Hindlimb muscle (tissue), 1 donor: ENCODE data around the gene PSMD1. TPM values are rescaled to one million over a fixed set of nuclear protein-coding genes. Genes with fewer than 3 reads are reported as not detected.
A peak's percentile ranks its signal among the peaks of the same experiment; 100 is the strongest.
"Not testable (repeated sequence)": the region's sequence is repeated elsewhere in the genome, so short reads cannot be mapped to it uniquely, and the experiment has no call there.

ENCODE experiments used
- DNase-seq: peaks from one replicate; pipeline ENCODE4 v3.0.0-alpha.2; 2013
- polyA plus RNA-seq: library from polyadenylated mRNA; unstranded; fragments of 120-200 nt; gene quantifications from one replicate; pipeline ENCODE4 v1.2.1, GENCODE V29; 2013; ENCODE audit not compliant: insufficient read length

Gene PSMD1
- polyA plus RNA-seq, 1 donor = 69.0 TPM

DNA sequence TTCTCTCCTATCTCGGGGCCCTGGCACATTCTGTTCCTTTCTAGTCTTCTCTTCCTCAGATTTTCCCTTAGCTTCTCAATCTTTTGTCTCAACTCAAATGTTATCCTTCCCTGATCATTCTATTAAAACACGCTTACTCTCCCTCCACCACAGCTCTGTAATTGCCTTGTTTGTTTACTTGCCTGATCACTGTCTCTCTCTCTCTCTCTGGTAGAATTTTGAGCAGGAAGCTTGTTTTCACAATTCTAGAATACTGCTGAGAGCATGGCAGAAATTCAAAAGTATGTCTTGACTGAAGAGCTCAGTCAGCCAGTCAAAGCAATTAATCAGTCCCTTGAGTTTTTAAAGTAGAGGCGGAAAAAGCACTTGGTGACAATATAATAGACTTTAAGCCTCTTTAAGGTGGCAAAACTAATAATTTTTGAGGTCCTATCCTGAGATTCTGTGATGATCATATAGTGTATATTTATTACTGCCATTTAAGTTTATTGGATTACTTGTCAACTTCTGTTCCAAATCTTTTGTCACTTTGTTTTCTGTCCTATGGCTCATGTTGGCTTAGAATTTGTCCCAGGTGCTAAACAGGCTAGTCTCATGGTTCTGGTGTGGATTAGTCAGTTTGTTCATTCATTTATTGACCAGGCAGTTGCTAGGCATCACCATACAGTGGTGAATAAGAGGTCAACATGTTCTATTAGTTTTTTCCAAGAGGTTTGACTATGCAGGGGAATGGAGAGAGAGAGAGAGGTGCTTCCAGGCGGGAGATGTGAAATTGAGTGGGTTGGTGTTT is 2.3 kb downstream of the PSMD1 start:
- no peak for DNase-seq

DNA sequence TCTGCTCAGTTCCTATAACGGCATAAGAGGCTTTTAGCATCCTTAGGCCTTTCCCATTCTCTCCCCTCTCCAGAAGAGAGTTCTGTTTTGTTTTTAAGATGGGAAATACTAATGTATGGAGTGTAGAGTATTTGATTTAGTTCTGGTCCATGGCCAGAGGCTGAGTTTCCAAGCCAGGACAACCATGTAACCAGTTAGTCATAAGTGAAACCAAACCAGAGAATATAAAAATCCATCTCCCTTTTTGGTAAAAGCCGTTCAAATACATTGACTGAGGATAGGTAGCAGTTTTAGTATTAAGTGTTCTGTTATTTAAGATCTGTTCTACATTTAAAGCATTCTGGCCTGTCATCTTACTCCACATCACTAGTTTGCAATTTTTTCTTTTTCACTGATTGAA is 3.1 kb downstream of the PSMD1 start:
- no peak for DNase-seq

DNA sequence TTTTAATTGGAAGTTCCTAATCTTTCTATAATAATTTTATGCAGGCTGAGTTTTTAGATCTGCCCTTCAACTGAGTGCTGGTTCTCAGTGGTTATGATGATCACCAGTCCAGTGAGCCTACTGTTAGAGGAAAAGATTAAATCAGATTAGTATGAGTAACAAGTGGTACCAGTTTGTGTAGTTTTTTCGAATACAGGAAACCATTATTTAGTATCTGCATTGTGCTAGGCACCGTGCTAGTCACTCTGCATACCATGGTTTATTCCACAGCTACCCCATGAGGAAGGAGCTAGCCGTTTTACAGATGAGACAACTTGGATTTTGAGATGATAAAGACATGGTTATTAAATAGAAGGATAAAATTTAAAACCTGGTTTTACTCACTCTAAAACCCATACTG is 6.1 kb downstream of the PSMD1 start:
- no peak for DNase-seq

DNA sequence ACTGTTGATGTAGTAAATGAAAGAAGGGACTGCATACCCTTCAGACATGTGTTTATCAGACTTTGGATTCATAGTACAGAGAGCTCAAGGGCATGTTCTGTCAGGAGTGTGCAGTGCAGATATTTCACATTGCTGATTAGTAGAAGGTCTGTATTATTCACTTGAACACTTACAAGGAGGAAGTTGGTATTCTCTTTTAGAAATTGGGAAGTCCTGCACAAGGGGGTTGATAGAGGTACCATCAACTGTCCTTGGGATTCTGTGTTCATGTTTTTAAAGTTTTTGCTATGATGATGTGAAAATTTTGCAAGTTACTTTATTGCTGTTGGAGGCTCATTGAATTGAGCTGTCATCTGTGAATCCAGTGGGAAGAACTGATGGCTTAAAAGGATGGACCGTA is 6.7 kb downstream of the PSMD1 start:
- DNase-seq = no peak

DNA sequence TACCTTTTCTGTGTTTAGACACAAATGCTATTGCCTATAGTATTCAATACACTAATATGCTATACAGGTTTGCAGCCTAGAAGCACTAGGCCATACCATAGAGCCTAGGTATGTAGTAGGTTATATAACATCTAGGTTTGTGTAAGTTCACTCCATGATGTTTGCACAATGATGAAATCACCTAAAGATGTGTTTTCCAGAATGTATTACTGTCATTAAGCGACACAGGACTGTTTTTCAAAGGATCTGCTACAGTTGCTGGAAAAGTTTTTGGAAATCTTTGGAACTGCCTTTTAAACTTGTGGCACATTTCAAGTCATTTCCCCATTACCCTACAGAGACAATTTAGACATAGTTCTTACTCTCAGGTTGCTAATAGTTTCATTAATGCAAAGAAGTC is 9.3 kb downstream of the PSMD1 start:
- DNase-seq = no peak

DNA sequence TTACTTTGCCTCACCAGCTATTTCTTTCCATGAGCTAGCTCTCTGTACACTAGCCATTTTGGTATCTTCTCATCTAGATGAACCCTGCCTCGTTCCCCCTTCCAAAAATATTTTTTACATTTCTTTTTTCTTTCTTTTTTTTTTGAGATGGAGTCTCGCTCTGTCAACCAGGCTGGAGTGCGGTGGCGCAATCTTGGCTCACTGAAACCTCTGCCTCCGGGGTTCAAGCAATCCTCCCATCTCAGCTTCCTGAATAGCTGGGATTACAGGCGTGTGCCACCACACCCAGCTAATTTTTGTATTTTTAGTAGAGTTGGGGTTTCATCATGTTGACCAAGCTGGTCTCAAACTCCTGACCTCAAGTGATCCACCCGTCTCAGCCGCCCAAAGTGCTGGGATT is 10.9 kb downstream of the PSMD1 start:
- not testable (repeated sequence) for DNase-seq

DNA sequence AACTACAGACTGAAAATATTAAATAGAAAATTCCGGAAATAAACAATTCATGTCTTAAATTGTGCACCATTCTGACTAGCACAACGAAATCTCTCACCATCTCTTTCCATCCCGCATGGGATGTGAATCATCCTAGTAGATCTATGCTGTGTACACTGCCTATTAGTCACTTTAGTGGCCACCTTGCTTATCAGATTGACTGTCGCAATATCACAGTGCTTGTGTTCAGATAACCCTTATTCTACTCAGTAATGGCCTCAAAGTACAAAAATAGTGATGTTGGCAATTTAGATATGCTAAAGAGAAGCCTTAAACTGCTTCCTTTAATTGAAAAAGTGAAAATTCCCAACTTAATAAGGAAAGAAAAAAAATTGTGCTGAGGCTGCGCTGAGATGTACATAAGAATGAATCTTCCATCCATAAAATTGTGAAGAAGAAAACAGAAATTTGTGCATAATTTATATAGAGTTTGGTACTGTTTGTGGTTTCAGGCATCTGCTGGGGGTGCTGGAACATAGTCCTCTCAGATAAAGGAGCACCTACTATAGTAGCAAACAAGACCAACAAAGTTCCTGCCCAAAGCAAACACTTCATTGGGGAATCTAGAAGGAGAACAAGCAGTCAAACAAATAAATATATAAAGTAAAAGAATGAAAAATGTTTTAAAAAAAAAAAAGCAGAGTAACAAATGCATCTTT is 12.0 kb downstream of the PSMD1 start:
- no peak for DNase-seq

DNA sequence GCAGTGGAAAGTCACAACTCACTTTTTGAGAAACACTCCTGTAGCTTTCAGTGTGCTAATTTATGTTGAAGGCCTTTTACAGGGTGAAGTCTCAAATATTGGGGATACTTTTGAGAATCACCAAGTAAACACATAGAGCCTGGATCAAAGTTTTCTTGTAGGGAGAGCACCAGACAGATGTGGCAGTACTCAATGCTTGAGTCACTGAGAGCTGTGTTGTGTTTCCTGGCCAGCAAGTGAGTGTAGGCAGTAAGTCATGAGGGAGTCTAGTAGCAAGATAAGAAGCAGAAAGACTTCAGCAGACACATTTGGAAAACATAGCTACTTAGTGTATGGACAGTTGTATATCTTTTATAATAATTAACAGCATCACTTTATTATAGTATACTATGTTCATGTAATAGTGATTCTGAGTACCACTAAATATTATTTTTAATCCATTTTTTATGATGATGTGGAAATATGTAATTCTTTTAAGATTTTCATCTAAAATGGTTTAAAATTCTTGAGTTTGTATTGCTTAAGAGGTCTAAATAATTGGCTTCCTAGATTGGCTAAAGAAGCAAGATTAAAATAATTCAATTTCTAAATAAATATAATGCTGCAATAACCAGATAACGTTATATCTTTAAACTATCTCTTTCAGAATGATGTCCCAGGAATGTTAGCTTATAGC is 12.8 kb downstream of the PSMD1 start:
- no peak for DNase-seq

DNA sequence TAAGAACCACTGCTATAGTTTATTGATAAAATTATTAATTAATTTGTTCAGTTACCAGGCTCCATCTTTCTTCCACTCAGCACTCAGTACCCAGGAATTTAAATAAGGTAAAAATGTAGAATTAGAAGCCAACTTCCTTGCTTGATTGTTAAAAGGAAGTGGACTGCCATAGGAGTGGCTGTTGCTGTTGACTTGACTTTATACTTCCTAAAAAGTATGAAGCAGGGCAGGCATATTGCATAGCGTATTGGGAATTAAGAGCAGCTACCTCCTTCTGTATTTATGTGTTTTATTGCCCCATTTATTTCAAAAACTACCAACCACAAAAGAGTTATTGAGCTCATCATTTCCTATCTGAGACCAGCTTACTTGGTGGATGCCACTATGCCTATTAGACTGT is 27.9 kb downstream of the PSMD1 start:
- no peak for DNase-seq

DNA sequence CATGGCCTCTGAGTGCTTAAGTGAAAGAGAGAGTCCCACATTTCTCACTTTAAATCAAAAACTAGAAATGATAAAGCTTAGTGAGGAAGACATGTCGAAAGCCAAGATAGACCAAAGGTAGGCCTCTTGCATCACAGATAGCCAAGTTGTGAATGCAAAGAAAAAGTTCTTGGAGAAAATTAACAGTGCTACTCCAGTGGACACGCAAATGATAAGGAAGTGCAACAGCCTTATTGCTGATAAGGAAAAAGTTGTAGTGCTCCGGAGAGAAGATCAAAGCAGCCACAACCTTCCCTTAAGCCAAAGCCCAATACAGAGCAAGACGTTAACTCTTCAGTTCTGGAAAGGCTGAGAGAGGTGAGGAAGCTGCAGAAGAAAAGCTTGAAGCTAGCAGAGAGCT is 32.1 kb downstream of the PSMD1 start:
- no peak for DNase-seq

DNA sequence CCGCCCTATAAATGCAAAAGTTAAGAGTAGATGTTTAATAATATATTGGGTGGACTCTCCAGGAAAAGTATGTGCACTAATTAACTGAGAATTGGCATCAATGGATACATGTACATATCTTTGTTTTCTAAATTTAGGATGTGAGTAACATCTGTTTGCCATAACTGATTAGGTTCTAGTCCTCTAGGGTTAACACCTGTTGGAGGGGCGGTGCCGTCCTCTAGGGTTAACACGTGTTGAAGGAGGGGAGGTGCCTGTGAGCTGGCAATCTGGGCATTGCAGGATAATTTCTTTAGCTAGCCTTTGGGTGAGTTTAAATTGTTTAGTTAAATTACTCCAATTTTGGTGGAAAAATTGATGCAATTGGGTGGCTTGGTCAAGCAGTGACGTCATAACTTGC is 37.3 kb downstream of the PSMD1 start:
- no peak for DNase-seq

DNA sequence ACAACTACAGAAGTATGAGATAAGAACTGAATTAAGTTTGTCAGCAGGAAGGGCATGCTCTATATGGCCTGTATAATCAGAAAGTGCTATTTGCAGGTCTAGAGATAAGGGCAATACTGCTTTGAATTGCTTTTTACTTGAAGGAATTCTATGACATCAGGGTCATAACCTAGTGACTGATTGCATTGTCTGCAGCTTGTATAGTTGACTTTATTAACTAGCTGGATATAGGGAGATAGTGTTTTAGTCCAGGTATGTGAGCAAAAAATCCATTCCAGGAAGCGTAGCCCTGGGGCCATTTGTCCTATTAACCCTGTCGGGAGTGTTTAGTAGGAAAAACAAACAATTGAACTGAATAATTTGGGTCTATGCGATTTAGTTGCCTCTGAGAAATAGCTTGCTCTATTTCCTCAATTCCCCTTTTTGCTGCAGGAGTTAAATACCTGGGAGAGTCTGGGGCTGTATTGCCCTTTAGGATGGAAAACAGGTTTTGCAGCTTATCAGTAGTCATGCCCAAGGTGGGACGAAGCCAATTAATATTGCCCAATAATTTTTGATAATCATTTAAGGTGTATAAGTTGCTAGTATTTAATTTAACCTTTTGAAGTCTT is 38.2 kb downstream of the PSMD1 start:
- no peak for DNase-seq

DNA sequence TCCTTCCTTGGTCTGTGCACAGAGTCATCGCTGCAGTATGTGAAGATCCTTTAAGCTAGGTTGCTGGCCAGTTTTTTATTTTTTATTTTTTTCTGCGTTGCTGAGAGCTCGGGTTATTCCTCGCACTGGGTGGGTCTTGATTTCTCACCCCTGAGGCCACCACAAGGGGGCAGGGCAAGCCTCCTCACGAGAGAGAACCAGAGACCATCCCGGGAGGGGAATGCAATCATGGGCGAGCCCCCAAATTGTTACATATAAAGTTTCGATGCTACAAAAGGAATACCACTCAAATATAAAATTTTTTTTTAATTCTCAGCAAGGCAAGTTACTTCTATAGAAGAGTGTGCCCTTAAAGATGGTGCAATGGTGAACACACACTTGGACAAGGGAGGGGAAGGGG is 43.3 kb downstream of the PSMD1 start:
- DNase-seq = no peak

DNA sequence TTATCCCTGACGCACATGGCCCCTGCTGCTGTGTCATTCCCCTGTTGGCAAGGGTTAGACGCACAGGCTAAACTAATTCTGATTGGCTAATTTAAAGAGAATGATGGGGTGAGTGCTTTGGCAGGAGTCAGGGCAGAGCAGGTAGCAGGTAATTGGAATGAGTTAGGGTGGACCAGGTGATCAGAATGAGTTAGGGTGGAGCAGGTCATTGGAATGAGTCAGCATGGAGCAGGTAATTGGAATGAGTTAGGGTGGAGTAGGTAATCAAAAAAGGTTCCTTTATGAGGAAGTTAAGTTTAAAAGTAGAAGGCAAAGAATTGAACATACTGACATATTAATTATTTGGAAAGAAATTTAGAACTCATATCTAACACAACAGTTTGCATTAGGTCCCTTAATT is 43.7 kb downstream of the PSMD1 start:
- not testable (repeated sequence) for DNase-seq

DNA sequence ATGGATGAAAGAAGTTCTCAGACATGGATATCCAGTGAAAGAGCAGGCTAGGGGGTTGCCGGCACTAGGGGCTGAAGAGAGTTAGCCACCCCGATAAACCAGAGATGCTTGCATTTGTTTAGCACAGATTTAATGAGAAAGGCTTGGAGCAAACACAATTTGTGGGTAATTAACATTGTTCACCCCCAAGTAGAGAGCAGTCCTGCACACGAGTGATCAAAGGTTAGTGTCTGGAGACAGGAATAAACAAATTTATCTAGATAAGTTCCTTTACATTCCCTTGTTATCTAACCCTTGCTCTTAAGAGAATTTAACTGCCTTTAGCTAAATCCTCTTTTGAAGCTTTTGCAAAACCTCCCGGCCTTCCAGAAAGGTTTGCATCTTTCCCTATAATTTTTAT is 44.3 kb downstream of the PSMD1 start:
- no peak for DNase-seq

DNA sequence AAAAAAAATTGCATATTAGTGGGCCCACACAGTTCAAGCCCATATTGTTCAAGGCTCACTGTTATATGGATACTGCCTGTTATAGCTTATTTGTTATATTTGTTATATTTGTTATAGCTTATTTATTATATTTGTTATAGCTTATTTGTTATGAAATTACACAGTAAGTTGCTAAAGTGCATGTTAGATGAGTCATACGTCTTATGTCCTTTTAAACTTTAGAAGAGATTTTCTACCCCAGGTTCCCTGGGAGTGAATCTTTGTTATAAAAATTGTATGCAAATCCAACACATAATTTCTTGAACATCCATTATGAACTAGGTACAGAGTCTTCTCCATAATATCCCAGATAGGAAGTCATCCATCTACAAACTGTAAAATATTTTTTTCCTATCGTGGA is 46.1 kb downstream of the PSMD1 start:
- no peak for DNase-seq

DNA sequence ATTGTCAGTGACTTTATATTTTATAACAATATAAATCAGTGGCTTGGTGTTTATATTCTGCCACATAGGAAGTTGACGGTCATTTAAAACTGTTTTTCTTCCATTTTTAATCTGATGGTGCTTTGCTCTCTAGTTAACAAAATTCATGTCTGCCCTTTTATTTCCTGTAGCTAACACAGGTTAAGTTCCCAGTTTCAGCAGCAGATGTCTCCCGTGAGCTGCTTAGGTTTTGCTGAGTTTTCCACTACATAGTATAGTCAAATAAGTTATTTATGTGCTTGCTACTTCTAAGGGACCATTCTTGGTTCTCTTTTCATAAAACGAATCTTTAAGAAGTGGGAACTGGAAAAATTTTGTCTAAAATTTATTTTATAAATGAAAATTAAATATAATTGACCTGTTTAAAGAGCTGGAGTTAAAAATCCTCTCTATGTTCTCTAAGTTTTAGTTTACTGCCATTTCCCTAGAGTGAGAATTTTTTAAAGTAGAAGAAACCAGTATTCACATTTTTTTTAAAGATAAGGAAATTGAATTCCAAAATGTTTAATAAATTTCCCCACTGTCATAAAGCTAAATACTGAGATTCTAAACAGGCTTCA is 47.5 kb downstream of the PSMD1 start:
- DNase-seq = peak; percentile 65

DNA sequence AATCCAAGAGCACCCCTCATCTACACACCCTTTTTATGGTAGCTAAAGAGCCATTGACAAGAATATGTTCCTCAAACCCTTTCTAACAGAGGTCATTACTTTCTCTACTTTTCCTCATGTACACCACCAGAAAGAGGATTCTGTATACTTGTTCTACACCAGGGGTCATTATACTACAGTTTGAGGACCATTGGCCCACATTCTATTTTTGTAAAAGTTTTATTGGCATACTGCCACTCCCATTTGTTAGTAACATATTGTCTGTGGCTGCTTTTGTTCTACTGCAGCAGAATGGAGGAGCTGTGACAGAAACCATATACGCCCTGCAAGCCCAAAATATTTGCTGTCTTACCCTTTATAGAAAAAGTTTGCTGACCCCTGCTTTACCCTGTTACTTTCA is 53.9 kb downstream of the PSMD1 start:
- DNase-seq = peak; percentile 42

DNA sequence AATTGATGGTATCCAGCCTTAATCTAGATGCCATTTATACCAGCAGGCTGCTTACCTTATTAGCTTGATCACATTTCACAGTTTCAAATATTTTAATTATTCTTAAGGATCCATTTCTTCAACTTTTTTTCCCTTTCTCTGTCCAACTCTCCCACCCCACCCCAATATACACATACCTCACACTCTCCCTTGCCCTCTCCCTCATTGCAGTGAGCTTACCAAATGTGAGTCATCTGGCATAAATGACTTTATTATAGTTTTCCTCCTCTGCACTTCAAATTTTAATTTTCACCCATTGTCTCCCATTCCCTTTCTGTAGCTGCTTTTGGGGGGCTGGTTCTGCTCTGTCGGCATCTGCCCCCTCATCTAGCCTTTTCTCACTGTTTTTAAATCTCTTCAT is 55.3 kb downstream of the PSMD1 start:
- DNase-seq = no peak

DNA sequence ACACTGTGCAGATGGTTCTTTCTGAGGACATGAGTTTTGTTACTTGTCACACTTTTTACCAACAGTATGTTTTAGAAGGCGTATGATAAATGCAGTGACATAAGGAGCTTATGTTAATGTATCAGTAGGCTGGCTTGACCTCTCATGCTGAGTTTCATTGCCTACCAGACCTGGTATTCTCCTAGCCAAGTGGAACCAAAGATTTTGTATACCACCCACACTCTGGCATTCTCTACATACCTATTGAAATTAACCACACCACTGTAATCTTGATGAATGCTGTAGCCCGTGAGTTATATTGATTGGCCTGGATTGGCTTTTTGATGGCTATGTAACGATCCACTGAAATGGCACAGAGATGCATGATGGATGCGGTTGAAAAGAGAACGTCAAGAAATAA is 56.8 kb downstream of the PSMD1 start:
- no peak for DNase-seq

DNA sequence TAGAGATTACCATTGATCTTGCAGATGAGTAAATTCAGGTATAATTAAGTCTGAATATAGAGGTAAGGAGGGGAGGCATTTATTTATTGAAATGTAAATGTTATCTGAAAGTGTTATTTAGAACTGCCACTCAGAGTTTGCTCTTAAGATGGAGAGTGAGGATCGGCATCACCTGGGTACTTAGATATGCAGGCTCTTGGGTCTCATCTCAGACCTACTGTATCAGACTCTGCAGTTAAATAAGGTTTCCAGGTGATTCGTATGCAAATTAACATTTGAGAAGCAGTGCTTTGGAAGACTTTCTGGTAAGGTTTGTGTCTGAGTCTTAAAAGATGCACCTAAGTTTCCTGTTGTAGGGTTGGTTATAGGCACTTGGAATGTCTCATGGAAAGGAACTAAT is 59.0 kb downstream of the PSMD1 start:
- no peak for DNase-seq

DNA sequence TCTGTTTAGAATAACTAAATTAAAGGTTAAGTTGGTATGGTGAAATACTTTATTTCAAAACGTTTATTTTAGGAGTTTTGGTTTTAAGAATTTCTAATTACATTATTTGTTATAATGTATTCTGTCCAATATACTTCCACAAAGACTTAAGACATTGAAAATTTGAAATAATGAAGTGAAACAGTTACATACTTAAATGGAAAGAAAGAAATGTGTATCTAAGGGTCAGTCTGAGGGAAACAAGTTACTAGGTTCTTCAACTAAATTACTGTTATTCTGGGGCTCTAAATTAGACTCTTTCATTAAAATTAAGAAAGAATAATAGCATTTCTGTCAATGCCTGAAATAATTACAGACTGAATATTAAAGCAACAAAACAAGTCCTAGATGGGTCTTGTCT is 60.5 kb downstream of the PSMD1 start:
- DNase-seq = no peak
